Upper lobe of left lung (tissue), 6 donors: Measurements from ENCODE around the gene DCN. TPM values are rescaled to one million over a fixed set of nuclear protein-coding genes. Genes with fewer than 3 reads are reported as not detected.

ENCODE experiments used
- ATAC-seq, 2 donors: fragments of 200-7000 bp; cut with Tn5 transposase; one replicate each; pipeline ENCODE4 v1.9.1; 2022; ENCODE audit warnings: mild to moderate bottlenecking in 2 of 2, moderate library complexity in 2 of 2; ENCODE audit not compliant: low FRiP score in 2 of 2
- DNase-seq, 2 donors: peaks; one replicate each; pipeline ENCODE4 v3.0.0-alpha.2; 2019 to 2020
- H3K27ac ChIP-seq, 4 donors: fragments of 200-600 bp; sonication (generic); one replicate each; pipeline ENCODE4 v1.5.1; 2016 to 2019
- H3K27me3 ChIP-seq, 4 donors: fragments of 200-600 bp; sonication (generic); one replicate each; pipeline ENCODE4 v1.5.1; 2017 to 2019
- H3K36me3 ChIP-seq, 4 donors: fragments of 200-600 bp; sonication (generic); one replicate each; pipeline ENCODE4 v1.5.1; 2016 to 2019
- H3K4me1 ChIP-seq, 4 donors: fragments of 200-600 bp; sonication (generic); one replicate each; pipeline ENCODE4 v1.5.1; 2018 to 2019
- H3K4me3 ChIP-seq, 4 donors: fragments of 200-600 bp; sonication (generic); one replicate each; pipeline ENCODE4 v1.5.1; 2017 to 2019; ENCODE audit warnings: mild to moderate bottlenecking in 2 of 4, moderate library complexity in 1 of 4
- H3K9me3 ChIP-seq, 4 donors: fragments of 200-600 bp; sonication (generic); one replicate each; pipeline ENCODE4 v1.5.1; 2018 to 2019
- EP300 ChIP-seq, 4 donors: sonication (generic); formaldehyde crosslinking; IDR thresholded peaks; one replicate each; pipeline ENCODE4 v1.5.1; 2017; ENCODE audit warnings: antibody characterized with exemption in 4 of 4, control low read depth in 2 of 4
- POLR2A ChIP-seq, 4 donors: fragments of 450-650 bp; IDR thresholded peaks; one replicate each; pipeline ENCODE4 v1.5.1; 2016 to 2017; ENCODE audit warnings: antibody characterized with exemption in 4 of 4, mild to moderate bottlenecking in 2 of 4
- POLR2AphosphoS5 ChIP-seq, 2 donors: sonication (generic); formaldehyde crosslinking; IDR thresholded peaks; one replicate each; pipeline ENCODE4 v1.5.1; 2017; ENCODE audit warnings: antibody characterized with exemption in 2 of 2
- WGBS, 2 donors: methylation state at CpG; one replicate each; pipeline ENCODE4 v1.1.5; 2017 to 2018; 5-methylcytosine and 5-hydroxymethylcytosine counted together
- total RNA-seq, 6 donors: library from RNA; depleted of rRNA in 4 of 6; stranded (reverse); fragments of >200 nt in 4 of 6; gene quantifications; one replicate each; pipeline versions ENCODE4 v1.1.0 to v1.2.1, GENCODE V29; 2016 to 2021
- TF ChIP-seq, protein P1 (sequence below), 6 experiments: fragments of 450-650 bp in 4 of 6; fragments of 200-600 bp in 2 of 6; sonication (generic) in 2 of 6; IDR thresholded peaks; one replicate each; pipeline ENCODE4 v1.5.1; 2016 to 2019; ENCODE audit warnings: antibody characterized with exemption in 6 of 6
- donor health status: DM: no; HTN: no; CAD: no; lungs with moderate emphysema.
- donor health status: DM: no; HTN: yes; CAD: no; lungs with severe emphysema.

The DCN gene
- total RNA-seq, 6 donors from 2014 or later, result 163 to 1,140 (median 478) TPM

DNA sequence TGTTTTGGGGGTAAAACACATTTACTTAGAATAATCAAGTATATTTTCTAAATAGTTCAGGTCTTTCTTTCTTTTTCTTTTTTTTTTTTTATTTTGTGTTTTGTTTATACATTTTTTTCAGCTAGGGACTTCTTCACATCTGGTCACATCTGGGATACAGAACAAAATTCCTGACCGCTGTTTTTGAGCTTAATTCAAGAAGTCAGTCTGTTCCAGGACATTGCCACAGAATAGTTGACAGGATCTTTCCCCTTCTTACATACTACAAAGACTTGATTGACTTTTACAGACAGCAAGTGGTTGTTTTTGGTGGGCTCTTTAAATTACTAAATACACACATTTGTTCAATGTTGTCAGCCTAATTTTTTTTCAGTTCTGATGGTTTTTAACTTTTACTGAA, 41.8 kb upstream of the DCN start:
- DNase-seq (no peak), ATAC-seq (no peak)
- WGBS, 2 donors, result 77 to 83% methylated on average over 1 of the region's 1 CpG

DNA sequence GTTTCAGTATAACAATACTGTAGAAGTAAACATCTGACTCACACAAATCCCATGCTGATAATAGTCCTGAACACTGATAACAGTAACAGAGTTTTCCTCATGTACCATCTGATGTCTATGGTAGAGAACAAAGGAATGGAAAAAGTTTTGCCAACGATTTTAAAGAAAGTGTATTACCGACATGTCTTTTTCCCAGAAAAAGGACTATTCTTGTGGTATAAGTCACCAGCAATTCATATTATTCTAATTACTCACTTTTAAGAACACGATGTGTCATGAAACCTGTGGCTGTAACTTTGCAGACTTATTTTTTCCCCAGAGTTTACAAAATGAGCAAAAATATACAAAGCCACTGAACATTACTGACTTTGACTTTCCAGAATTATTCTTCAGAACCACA, 40.1 kb upstream of the DCN start:
- H3K27me3 ChIP-seq, result no peaks in the 10 kb centered on the region
- ATAC-seq (peak in 1 of 2 donors; percentile 23), DNase-seq (no peak)
- no peak for TF ChIP-seq POLR2AphosphoS5 (IDR thresholded peaks at IDR 0.05)
- TF ChIP-seq EP300 (IDR thresholded peaks at IDR 0.05), result no peak
- no peak for TF ChIP-seq POLR2A (IDR thresholded peaks at IDR 0.05)
- TF ChIP-seq, protein P1, sequence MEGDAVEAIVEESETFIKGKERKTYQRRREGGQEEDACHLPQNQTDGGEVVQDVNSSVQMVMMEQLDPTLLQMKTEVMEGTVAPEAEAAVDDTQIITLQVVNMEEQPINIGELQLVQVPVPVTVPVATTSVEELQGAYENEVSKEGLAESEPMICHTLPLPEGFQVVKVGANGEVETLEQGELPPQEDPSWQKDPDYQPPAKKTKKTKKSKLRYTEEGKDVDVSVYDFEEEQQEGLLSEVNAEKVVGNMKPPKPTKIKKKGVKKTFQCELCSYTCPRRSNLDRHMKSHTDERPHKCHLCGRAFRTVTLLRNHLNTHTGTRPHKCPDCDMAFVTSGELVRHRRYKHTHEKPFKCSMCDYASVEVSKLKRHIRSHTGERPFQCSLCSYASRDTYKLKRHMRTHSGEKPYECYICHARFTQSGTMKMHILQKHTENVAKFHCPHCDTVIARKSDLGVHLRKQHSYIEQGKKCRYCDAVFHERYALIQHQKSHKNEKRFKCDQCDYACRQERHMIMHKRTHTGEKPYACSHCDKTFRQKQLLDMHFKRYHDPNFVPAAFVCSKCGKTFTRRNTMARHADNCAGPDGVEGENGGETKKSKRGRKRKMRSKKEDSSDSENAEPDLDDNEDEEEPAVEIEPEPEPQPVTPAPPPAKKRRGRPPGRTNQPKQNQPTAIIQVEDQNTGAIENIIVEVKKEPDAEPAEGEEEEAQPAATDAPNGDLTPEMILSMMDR (IDR thresholded peaks at IDR 0.05), result no peak
- no peak overlapping the region for H3K4me3 ChIP-seq
- no peak overlapping the region for H3K27ac ChIP-seq
- 78 to 87% methylated on average over 3 of the region's 3 CpGs for WGBS, 2 donors
- peaks cover 0 to 3% (median 0%) of the 10 kb centered on the region in 4 donors for H3K4me1 ChIP-seq
- H3K36me3 ChIP-seq, result no peaks in the 10 kb centered on the region
- H3K9me3 ChIP-seq, result no peaks in the 10 kb centered on the region

More for the DNA sequence above, 41.8 kb upstream of the DCN start:
- H3K27me3 ChIP-seq, result no peaks in the 10 kb centered on the region
- H3K9me3 ChIP-seq, result no peaks in the 10 kb centered on the region
- no peaks in the 10 kb centered on the region for H3K36me3 ChIP-seq
- TF ChIP-seq POLR2AphosphoS5 (IDR thresholded peaks at IDR 0.05), result no peak
- TF ChIP-seq, protein P1 (IDR thresholded peaks at IDR 0.05), result no peak
- TF ChIP-seq EP300 (IDR thresholded peaks at IDR 0.05), result no peak
- TF ChIP-seq POLR2A (IDR thresholded peaks at IDR 0.05), result no peak
- no peak overlapping the region for H3K27ac ChIP-seq
- H3K4me1 ChIP-seq, result peaks cover 0 to 3% (median 0%) of the 10 kb centered on the region in 4 donors
- H3K4me3 ChIP-seq, result no peak overlapping the region

DNA sequence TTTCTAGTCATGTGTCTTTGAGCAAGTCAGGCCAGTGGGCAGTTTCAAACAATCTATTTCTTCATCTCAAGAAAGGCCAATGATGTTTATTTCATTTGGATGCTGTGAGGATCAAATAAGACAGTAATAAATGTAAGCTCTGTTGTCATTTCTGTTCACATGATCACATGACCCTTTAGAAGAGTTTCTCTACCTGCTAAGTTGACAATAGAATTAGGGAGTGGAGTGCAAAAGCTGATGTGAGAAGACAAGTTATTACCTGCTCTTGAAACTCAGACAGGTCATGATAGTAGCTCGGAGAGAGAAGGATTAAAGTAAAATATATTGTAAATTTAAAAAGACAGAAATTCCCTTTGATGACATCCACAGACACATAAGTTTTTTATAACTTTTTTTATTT, 37.3 kb upstream of the DCN start:
- TF ChIP-seq EP300 (IDR thresholded peaks at IDR 0.05), result no peak
- DNase-seq (no peak), ATAC-seq (no peak)
- H3K4me3 ChIP-seq, result no peak overlapping the region
- no peaks in the 10 kb centered on the region for H3K4me1 ChIP-seq
- no peaks in the 10 kb centered on the region for H3K27me3 ChIP-seq
- 76 to 83% methylated on average over 1 of the region's 1 CpG for WGBS, 2 donors
- no peak overlapping the region for H3K27ac ChIP-seq
- H3K9me3 ChIP-seq, result no peaks in the 10 kb centered on the region
- H3K36me3 ChIP-seq, result no peaks in the 10 kb centered on the region

DNA sequence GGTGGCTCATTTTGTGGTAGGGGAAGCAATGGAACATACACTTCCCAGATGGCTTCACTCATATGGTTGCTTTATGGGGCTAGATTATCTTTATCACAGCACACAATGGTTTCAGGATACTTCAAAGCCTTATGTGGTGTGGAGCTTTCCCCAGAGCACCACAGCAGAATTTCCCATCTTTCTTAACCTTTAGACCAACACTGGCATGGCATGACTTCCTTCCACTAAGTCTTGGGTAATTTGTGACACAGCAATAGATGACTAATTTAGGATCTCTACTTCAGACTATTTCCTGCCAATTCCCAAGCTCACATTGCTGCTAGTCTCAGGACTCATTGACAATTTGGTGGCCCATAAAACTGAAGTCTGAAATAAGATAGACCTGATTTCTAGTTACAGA, 36.9 kb upstream of the DCN start:
- DNase-seq (no peak), ATAC-seq (no peak)
- H3K36me3 ChIP-seq, result no peaks in the 10 kb centered on the region
- H3K4me1 ChIP-seq, result no peaks in the 10 kb centered on the region
- no peak overlapping the region for H3K4me3 ChIP-seq
- no peaks in the 10 kb centered on the region for H3K27me3 ChIP-seq
- H3K9me3 ChIP-seq, result no peaks in the 10 kb centered on the region
- H3K27ac ChIP-seq, result no peak overlapping the region
- TF ChIP-seq, protein P1 (IDR thresholded peaks at IDR 0.05), result no peak
- TF ChIP-seq EP300 (IDR thresholded peaks at IDR 0.05) (no peak), POLR2AphosphoS5 (IDR thresholded peaks at IDR 0.05) (no peak), POLR2A (IDR thresholded peaks at IDR 0.05) (no peak)

DNA sequence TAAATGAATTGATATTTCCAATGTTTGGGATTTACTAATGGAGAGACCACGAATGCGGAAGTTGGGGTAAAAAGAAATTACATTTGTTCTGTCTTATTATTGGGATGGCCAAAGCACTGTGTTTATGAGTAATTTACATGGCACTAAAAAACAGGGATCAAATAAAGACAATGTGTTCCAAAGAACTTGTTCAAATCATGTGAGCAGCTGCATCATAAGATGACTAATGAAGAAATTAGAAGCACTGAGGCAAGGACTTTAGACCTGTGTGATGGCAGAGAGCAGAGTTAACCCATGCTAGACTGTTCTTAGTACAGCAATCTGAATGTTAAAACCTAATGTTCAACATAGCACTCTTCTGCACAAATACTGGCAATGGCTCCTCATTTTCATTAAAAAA, 34.3 kb upstream of the DCN start:
- ATAC-seq, result peak in 1 of 2 donors; percentile 40
- Histone ChIP-seq H3K4me3 (no peak overlapping the region), H3K9me3 (no peaks in the 10 kb centered on the region), H3K4me1 (no peaks in the 10 kb centered on the region), H3K27ac (no peak overlapping the region), H3K36me3 (no peaks in the 10 kb centered on the region), H3K27me3 (no peaks in the 10 kb centered on the region)
- WGBS, 2 donors, result 93 to 98% methylated on average over 2 of the region's 2 CpGs
- no peak for TF ChIP-seq POLR2A (IDR thresholded peaks at IDR 0.05)
- TF ChIP-seq EP300 (IDR thresholded peaks at IDR 0.05), result no peak
- TF ChIP-seq, protein P1 (IDR thresholded peaks at IDR 0.05), result no peak
- no peak for TF ChIP-seq POLR2AphosphoS5 (IDR thresholded peaks at IDR 0.05)
- no peak for DNase-seq
